Measurements from ENCODE around the gene TDRD1.

TDRD1 gene

GRCh38 chr10:114273910-114274309, 94.8 kb downstream of the TDRD1 start:
- DNase-seq, result no peak

- DNase-seq, result no peak
Measured at GRCh38 chr10:114274616-114275453, 95.7 kb downstream of the TDRD1 start.

GRCh38 chr10:114276066-114276465, 96.9 kb downstream of the TDRD1 start:
- no peak for DNase-seq

GRCh38 chr10:114276671-114277070, 97.5 kb downstream of the TDRD1 start:
- DNase-seq, result no peak

GRCh38 chr10:114278140-114278883, 99.2 kb downstream of the TDRD1 start:
- DNase-seq, result no peak

GRCh38 chr10:114278884-114279191, 99.7 kb downstream of the TDRD1 start:
- no peak for DNase-seq

GRCh38 chr10:114279289-114279688, 100.1 kb downstream of the TDRD1 start:
- no peak for DNase-seq

- no peak for DNase-seq
Measured at GRCh38 chr10:114279901-114280644, 100.9 kb downstream of the TDRD1 start.

- DNase-seq, result no peak
Measured at GRCh38 chr10:114281006-114281405, 101.9 kb downstream of the TDRD1 start.

- DNase-seq, result no peak
Measured at GRCh38 chr10:114281461-114281860, 102.3 kb downstream of the TDRD1 start.
